Cardiac fibroblast (primary cell): Measurements from ENCODE around the gene SPINK8.
"Not testable (repeated sequence)": the region's sequence is repeated elsewhere in the genome, so short reads cannot be mapped to it uniquely, and the experiment has no call there.

ENCODE experiments used
- DNase-seq, 2 donors: peaks; one replicate each; pipeline versions ENCODE4 v3.0.0 to v3.0.0-alpha.2; 2010; ENCODE audit warnings: low read depth in 2 of 2
- H3K4me3 ChIP-seq, 2 donors: replicated peaks in 1 of 2; 1 replicate in 1 of 2; 2 replicates in 1 of 2; pipeline ENCODE4 v1.5.1; 2011; ENCODE audit warnings: low read depth in 2 of 2, low read length in 2 of 2, mild to moderate bottlenecking in 2 of 2, moderate library complexity in 1 of 2
- TF ChIP-seq, protein P1 (sequence below): IDR thresholded peaks from one replicate; pipeline ENCODE4 v1.5.1; 2011; ENCODE audit warnings: low read depth, mild to moderate bottlenecking, low read length, inconsistent platforms

Gene SPINK8

DNA sequence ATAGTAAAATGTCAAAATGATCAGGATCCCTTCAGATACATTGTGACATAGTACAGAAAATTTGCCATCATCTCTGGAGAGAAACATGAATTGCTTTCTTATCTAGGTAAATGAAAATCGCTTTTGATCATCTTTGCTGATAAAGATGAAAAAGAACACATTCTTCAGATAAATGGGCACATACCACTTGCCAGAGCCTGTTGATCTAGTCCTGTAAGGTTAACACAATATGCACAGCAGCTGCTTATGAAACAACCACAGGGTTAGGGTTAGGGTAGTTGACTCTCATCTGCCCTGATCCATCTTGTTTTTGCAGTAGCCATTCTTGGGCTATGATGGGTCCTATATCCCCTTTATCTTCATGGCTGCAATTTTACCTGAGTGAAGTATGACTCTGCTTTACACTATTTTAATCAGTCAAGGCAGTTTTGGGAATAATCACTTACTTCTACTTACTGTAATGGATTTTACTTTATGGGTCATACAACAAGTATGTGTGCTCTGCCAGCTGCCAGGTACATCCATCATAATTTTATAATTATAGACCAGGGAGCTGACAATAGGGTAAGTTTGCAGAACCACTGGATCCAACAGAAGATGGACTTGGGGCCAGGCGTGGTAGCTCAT is 12.6 kb upstream of the SPINK8 start:
- TF ChIP-seq, protein P1, sequence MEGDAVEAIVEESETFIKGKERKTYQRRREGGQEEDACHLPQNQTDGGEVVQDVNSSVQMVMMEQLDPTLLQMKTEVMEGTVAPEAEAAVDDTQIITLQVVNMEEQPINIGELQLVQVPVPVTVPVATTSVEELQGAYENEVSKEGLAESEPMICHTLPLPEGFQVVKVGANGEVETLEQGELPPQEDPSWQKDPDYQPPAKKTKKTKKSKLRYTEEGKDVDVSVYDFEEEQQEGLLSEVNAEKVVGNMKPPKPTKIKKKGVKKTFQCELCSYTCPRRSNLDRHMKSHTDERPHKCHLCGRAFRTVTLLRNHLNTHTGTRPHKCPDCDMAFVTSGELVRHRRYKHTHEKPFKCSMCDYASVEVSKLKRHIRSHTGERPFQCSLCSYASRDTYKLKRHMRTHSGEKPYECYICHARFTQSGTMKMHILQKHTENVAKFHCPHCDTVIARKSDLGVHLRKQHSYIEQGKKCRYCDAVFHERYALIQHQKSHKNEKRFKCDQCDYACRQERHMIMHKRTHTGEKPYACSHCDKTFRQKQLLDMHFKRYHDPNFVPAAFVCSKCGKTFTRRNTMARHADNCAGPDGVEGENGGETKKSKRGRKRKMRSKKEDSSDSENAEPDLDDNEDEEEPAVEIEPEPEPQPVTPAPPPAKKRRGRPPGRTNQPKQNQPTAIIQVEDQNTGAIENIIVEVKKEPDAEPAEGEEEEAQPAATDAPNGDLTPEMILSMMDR = no peak
- no peak overlapping the region for H3K4me3 ChIP-seq
- no peak for DNase-seq

DNA sequence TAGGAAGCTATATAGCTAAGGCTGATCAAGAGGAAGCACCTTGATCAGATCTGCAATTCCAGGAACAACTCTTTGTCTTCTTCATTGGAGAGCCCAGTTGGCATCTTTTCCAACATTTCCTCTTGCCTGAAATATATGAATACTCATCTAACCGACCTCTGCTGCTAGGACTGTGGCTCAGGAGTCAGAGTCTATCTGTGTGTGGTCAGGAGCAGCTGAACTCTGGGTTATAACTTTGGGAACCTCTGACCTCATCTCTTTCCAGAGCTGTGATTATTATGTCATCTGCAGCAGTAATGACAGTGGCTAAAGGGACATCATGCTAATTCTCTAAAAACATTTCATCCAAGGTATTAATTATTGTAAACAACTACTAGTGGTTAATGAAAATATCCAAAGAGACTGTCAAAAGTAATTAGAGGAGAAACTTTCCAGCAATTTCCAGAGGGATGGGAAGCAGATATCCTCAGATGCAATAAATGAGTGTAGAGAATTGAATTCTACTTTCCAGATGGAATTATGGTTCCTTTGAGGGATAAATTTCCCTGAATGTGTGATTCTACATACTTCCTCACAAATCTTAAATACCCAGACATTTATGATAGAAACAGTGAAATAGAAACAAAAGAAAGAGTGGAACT is 11.5 kb upstream of the SPINK8 start:
- no peak overlapping the region for H3K4me3 ChIP-seq
- TF ChIP-seq, protein P1 = no peak
- no peak for DNase-seq

DNA sequence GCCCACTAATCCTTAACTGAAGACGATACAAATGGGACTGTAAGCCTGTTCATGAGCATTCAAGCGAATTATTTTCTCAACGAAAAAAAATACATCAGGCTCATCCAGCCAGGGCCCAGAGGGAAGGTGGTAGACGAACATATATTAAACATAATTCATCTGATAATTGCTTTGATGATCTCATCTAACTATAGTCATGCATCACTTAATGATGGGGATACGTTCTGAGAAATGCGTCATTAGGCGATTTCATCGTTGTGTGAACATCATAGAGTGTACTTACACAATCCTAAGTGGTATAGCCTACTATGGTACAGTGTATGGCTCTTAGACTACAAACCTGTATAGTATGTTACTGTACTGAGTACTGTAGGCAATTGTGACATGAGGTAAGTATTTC is 10.0 kb upstream of the SPINK8 start:
- no peak for DNase-seq
- TF ChIP-seq, protein P1 = no peak
- no peak overlapping the region for H3K4me3 ChIP-seq

DNA sequence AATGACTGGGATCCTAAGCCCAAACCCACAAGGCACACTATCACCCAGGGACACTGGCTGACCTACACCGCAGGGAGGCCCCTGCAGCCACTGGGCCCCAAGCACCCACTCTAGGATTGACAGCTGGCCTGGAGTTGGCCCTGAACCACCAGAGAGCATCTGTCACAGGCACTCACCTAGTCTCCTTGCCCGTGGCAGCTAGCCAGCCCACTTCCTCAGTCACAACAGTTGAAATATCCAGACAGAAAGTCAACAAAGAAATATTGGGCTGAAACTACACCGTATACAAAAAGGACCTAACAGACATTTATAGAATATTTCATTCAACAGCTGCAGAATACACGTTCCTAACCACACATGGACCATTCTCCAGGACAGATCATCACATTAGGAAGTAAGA is 5.2 kb upstream of the SPINK8 start:
- no peak for DNase-seq
- no peak overlapping the region for H3K4me3 ChIP-seq
- TF ChIP-seq, protein P1 = no peak

DNA sequence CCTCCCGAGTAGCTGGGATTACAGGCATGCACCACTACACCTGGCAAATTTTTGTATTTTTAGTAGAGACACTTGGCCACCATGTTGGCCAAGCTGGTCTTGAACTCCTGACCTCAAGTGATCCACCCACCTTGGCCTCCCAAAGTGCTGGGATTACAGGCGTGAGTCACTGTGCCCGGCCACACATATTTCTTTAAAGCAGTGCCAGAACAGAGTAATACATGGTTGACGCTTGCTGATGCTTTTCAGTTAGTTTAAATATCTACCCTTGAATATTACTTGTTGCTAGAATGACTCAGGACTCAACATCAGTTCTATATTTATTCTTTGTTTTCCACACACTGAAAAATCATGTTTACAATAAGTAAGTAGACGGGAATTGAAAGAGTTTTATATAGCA is 4.1 kb upstream of the SPINK8 start:
- peak in 1 of 2 donors; percentile 8 for DNase-seq
- H3K4me3 ChIP-seq = not testable (repeated sequence)

DNA sequence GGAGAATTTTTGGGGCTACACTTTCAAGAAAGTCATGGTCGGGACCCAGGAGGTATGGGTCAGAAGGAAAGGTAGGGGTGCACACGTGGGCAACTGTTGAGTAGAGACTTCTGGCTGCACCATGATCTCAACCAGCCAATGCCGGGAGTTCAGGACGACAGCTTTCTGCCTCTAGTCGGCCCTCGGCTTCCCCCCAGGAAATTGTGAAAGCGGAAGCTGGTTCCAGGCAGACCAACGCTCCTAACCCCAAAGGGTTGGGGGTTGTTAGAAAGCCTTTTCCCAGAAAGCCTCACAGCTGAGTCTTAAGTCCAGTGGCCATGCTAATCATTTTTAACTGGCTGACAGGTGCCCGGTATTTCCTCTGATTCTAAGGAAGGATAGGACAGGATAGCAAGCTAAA is 1.8 kb upstream of the SPINK8 start:
- DNase-seq, H3K4me3 ChIP-seq: not testable (repeated sequence)

DNA sequence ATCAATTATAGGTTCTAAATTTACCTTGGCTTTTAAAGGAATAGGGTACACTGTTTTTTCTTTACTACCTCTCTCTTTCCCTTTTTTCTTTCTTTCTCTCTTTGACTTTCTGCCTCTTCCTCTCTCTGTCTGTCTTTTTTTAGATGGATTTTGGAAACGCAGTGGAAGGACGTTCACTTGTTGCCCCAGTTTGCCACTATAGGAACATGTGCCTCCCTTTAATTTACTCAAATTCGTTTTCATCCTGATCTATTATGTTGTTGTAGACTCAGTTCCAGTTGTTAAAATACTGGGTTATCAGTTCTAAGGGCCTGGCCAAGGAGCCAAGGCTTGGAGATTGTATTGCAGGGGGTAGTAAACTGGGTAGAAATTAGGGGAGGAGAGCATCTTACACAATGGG is 1.1 kb upstream of the SPINK8 start:
- no peak for DNase-seq
- H3K4me3 ChIP-seq = no peak overlapping the region
- TF ChIP-seq, protein P1 = no peak

DNA sequence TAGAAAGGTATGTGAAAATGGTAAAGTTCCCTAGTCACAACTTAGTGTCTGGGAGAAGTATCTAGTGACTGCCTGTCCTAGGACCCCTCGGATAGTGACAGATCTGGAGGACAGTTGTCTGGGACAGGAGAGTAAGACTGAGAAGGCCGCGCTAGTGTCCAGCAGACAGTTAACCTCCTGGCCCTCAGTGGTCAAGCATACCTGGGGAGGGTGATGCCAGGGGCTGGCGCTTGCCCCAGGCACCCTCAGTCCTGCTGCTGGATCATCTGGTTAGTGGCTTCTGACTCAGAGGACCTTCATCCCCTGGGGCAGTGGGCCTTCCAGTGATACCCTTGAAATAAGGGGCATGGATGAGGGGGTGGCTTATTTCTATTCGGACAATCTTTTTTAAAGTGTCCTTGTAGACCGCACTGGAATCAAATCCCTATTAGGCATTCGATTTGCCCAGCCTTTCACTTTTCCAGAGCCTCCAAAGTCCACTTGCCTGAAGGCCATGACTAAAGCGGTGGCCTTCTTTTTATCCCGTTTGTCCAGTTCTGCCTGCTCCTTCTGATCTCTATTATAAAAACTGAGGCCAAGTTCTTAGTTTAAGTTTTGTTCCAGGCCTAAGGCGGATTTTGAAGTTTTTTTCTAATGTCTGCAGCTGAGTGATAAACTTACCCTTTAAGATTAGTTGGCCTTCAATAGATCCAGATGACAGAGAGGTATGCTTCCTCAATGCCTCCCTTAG is 1.6 kb downstream of the SPINK8 start:
- not testable (repeated sequence) for DNase-seq, H3K4me3 ChIP-seq
